HG02852 (cell line): ENCODE measurements around the gene CLIC5.

ENCODE experiments used
- ATAC-seq: cut with Tn5 transposase; IDR thresholded peaks from one replicate; pipeline ENCODE4 v1.9.1; 2021; ENCODE audit warnings: mild to moderate bottlenecking, moderate library complexity; ENCODE audit not compliant: unreplicated experiment

CLIC5 gene

DNA sequence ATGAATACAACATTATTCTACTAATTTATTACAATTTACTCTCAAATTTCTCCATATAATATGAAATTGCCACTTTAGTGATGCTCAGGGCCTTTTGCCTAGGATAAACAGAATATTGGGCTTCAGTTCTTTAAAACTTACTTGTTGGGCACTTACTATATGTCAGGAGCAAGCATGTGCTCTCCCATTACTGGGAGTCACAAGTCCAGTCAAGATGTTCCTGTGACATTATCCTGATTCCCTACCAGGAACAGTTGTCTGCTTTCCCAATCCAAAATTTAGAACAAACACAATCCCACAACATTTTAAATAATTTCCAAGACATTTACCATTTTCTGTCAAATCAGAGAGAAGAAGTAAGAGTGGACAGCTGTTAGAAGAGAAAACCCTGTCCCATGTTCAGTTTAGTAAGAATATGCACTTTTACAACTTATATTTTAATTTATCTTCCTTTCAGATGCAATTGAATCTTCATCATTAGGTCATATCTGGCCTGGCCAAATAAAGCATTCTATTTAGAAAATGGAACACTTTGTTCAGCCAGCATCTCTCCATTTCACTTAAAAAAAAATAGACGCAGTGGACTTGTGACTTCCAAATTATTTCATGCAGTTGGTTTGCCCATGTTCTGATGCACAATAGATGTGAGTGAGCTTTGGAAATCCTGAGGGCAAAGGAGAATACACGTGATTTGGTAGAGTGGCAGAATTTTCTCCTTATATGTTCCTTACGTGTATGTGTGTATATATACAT is 159.8 kb downstream of the CLIC5 start:
- no peak for ATAC-seq

DNA sequence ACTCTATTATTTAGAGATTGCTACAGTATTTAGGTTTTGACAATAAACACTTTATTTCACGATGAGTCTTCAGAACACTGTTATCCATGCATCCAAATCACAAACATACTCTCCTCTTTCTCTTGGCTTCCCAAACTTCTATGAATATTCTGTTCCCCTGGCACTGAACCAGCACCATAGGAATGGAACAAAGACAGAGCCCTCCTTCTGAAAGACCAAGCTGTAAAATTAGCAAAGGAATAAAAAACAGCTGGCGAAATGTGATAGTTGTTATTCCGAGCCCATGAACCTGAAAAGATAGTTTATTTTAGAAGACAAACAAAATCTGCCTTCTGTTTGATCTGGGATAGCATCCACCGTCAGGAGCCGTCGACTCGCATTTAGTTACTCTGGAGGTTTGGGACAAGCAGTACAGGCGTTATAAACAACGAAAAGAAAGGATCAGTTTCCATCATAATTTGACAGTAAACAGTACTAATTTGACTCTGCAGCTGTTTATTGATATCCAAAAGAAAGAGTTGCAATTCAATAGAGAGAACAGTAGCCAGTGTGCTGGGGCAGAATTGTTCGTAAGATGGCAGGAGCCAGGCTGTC is 161.4 kb downstream of the CLIC5 start:
- ATAC-seq: no peak

DNA sequence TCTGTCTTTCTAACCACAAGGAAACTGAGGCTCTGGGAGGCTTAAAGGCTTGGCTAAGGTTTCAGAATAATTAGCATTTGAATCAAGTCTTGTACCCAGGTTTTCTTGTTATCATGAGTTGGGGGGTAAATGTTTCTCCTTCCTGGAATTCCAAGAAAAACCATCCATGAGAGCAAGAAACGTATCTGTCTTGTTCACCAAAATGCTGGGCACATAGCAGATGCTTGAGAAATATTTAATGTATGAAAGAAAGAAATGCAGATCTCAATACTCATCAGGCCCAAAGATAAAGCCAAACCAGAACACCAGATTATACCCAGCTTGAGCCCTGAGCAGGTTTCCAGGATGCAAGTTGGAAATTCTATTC is 164.6 kb downstream of the CLIC5 start:
- no peak for ATAC-seq

DNA sequence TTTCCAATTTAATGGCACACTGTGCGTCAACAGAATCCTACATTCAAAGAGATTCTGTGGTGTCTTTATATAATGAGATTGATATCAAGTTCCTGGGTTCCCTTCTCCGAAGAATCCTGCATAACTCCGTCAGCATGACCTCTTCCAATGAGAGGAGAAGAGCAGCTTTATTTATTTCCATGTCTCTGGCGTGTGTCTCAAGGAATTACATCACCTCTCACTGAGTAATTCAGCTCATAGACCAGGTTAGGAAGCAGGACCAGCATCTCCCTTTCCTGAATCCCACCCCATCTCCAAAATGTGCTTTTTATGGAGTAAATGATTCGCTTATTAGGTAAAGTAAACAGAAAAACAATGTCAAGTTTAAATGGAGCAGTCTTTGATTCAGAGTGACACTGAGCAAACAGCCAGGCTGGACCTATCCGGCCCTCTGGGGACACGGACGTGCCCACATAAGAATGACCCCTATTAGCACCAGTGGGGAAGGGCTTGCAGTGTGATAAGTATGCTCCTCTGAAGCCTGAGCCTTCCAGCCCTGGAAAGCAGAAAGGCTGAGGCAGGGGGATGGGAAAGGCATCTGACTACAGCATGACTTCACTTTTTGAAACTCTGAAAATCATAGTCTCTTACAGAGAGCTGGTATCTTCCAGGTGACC is 165.2 kb downstream of the CLIC5 start:
- ATAC-seq: no peak

DNA sequence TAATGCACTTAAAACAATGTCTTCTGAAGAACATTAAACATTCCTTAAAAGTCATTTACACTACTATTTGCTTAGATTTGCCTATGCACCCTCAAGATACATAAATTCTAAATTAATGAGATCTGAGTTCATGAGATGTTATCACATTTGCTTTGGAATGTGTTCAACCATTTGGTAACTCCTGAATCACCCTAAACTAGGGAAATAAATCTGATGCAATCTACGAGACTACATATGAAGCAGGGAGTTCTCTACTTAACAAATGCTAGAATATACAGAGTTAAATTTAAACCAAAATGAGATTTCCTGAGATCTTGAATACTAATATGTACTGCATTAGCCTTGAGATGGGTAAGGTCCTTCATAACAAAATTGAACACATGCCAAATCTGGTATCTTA is 170.1 kb downstream of the CLIC5 start:
- ATAC-seq: no peak

DNA sequence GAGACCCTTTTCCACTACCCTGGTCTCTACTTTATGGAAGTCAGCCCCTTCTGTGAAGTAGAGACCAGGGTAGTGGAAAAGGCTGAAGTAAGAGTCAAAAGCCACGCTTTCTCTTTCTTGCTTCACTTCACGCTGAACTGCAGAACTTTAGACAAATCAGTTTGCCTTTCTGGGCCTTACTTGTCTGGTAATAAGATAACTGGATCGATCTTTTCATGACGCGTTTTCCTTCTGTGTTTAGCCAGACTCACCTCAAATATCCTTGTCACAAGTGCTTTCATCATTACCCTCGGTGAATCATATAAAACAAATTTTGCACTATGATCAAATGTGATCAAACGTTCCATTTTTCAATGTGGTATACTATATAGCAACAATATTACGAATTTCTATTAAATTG is 170.7 kb downstream of the CLIC5 start:
- no peak for ATAC-seq

DNA sequence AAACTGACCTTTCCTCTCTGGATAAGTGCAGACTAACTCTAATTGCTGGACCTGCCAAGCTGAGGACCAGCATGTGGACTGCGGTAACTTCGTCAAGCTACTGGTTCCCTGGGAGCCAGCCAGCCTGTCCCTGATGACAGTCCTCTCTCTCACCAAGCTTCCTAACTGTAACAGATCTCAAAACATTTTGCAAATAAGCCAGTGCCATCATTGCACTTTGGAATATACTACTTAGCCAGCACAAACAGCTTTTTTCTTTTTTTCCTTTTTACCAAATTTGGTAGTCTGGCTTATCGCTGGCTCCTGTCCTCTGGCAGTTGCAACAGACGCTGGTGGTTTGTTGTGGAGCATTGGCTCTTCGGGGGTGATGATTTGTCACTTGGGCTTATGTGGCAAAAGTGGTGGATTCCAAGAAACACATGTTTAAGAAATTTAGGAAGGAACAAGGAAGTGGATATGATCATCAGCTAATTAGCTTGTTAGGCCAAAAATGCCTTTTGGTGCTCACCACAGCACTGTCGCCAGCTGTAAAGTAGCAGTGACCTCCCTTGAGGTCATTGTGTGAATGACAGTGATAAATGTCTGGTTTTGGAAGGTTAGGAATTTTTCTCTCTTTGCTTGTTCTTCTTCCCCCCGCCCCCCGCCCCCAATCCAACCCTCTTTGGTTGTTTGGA is 171.7 kb downstream of the CLIC5 start:
- no peak for ATAC-seq

DNA sequence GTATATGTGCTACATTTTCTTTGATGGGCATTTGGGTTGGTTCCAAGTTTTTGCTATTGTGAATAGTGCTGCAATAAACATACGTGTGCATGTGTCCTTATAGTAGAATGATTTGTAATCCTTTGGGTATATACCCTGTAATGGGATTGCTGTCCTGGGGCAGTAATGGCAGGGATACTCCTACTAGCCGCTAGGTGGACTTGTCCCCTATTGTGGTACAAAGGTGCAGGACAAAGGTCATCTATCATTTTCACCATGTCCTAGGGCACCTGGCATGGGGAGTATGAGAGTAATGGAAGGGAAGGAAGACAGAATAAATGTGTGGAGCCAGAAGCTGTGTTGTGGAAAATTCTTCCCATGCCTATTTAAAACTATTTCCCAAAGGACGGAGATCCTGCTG is 174.6 kb downstream of the CLIC5 start:
- ATAC-seq: no peak

DNA sequence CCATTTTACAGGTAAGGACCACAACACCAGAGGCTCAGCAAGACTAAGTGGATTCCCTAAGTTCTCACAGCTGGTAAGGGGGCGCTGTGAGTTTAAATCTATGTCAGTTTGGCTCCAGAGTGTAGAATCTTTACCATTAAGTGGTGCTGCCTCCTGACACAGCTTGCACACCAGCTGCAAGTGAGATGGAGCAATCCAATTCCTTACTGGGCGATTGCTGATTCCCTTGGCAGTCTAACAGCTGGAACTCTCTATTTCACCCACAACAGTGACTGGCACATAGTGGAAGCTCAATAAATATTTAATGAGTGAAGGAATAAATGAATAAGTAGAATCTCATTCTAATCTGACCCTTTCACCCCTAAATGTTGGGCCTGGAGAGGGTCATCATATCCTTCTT is 176.7 kb downstream of the CLIC5 start:
- ATAC-seq: no peak

DNA sequence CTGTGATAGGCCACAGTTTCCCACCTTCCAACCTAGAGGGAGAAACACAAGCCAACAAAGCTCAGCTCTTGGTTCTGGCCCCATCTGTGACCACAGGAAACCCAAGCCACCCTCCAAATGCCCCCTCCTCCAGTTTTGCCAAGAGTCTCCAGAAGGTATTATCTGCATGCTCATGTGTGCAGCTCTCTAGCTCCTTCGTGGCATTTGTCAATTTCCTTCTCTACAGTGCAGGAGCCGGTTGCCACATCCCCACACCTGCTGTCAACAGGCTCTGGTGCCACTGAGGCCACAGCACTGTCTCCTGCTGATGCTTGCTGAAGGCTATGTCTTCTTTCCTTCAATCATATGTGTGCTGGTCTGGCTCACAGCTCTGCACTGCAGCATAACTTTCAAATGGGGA is 177.2 kb downstream of the CLIC5 start:
- ATAC-seq: no peak

DNA sequence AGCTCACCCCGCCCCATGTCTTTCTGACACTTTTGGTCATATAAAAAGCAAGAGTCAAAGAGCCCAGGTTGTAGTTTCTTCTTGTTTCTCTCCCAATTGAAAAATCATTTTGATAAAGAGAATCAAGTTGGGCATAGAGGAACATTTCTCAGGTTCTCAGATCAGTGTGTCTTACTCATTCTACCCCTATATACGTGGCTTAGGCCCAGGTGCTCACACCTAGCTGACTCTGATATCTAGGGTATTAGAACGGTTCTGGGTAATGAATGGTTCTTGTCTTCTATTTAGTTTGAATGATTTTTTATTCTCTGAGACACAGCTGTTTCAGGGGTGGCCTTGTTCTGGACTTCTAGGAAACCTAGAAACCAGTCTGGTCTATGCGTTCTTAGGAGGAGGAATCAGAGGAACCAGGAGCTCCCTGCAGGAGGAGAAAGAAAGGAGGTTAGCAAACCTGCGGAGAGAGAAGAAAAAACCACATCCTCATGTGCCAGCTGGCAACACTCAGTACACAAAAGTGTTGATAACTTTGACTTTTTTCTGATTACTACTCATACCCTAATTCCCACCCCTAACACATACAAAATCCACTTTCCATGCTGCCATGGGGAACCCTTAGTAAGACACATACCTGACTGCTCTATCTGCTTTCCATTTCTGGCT is 178.0 kb downstream of the CLIC5 start:
- no peak for ATAC-seq

DNA sequence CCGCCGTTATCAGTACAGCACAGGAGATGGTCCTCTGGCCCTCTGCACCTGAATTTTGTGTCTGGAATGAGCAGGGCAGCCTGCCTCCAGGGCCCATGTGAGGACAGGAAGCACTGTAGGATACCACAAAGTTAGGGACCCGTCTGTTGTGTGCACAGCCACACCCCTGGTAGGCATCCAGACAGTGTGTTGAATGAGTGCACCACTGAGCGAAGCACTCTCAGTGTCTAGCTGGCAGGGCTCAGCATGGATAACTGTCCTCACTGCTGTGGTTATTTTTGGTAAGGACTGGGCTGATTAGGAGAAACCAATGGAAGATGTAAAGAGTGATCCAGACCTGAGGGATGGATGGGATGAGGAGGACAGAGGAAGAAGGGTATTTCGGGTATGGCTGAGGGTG is 178.7 kb downstream of the CLIC5 start:
- ATAC-seq: no peak

DNA sequence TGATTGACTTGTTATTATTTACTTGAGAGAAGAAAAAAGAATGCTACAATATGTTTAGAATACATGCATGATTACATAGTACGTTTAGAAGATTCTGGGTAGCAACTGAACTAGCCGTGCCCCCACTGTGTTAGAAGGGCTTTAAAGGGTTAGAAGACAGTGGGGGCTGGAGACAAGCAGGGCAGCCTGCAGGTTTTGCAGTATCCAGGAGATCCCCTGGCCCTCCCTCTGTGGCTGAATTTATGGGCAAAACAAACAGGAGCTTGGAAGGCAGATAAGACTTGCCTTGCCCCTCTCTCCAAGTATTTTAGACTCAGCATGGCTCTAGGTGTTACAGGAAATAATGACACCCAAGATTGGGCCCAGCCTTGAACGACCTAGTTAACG is 179.2 kb downstream of the CLIC5 start:
- no peak for ATAC-seq

DNA sequence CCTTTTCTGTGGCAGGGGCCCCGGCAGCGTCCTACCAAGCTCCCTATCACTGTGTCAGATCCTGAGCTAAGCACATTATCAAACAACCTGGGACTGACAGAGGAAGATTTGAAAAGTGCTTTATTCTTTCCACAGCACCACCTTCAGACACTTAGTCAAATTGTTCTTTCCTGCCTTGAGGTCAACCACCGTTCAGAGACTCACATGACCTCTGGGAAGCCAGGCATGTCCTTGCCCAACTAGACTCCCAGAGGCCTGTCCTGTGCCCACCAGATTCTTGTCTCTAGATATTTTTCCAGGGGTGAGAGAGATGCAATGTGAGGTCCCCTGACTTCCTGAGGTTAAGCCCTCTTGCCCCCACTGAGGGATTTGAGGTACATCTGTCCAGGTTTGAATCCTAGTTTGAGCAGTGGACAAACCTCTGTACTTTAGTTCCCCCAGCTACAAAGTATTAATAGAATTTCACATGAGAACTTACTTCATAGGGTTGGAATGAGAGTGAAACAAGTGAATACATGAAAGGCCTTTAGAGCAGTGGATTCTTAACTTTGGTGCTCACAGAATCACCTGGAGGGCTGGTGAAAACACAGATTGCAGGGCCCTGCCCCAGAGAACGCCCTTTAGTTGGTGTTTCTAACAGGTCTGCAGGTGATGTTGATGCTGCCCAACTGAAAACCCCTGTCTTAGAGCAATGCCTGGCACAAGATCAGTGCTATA is 179.8 kb downstream of the CLIC5 start:
- ATAC-seq: no peak

DNA sequence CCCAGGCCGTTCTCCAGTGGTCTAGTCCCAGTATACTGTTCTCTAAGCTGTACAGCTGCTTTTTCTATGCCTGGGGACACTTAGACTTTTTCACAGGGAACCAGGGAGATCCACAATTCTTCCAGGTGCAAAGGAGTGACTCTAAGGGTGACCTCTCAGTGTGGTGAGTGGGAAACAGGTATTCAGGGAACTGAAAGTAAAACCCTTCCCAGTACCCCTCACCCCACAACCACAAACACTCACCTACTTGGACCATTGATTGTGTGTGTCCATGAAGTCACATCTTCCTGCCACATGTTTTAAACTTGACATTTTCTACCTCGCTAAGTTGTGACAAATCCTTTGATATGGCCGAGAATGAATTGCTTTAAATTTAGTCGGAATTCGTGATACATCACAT is 183.6 kb downstream of the CLIC5 start:
- no peak for ATAC-seq
